Mesodermal cell (in vitro differentiated cells): ENCODE measurements around the gene BRAF.
A peak's percentile ranks its signal among the peaks of the same experiment; 100 is the strongest.
"Not testable (repeated sequence)": the region's sequence is repeated elsewhere in the genome, so short reads cannot be mapped to it uniquely, and the experiment has no call there.

ENCODE experiments used
- H3K27ac ChIP-seq: 2 replicates; pipeline ENCODE4 v1.7.0; 2013; ENCODE audit warnings: mild to moderate bottlenecking, low read depth, low read length, moderate library complexity; ENCODE audit not compliant: severe bottlenecking
- H3K36me3 ChIP-seq: 2 replicates; pipeline ENCODE4 v1.7.1; 2013; ENCODE audit warnings: mild to moderate bottlenecking, low read length, moderate library complexity; ENCODE audit not compliant: control insufficient read depth, insufficient read depth
- H3K4me1 ChIP-seq: one replicate; pipeline ENCODE4 v1.7.1; 2013; ENCODE audit warnings: mild to moderate bottlenecking, low read length; ENCODE audit not compliant: insufficient read depth, control insufficient read depth, poor library complexity, severe bottlenecking
- H3K4me3 ChIP-seq: 2 replicates; pipeline ENCODE4 v1.7.0; 2013; ENCODE audit warnings: low read length, control low read depth, mild to moderate bottlenecking; ENCODE audit not compliant: insufficient read depth, poor library complexity, severe bottlenecking; ENCODE audit errors: extremely low read depth
- H3K9me3 ChIP-seq: 2 replicates; pipeline ENCODE4 v1.7.1; 2013; ENCODE audit warnings: mild to moderate bottlenecking, low read length, moderate library complexity; ENCODE audit not compliant: control insufficient read depth
- WGBS, 2 experiments: methylation state at CpG; one replicate each; pipeline ENCODE4 v1.1.5; 2013; ENCODE audit warnings: missing lambda C conversion rate in 2 of 2; ENCODE audit not compliant: insufficient coverage in 2 of 2; 5-methylcytosine and 5-hydroxymethylcytosine counted together

Gene BRAF

DNA sequence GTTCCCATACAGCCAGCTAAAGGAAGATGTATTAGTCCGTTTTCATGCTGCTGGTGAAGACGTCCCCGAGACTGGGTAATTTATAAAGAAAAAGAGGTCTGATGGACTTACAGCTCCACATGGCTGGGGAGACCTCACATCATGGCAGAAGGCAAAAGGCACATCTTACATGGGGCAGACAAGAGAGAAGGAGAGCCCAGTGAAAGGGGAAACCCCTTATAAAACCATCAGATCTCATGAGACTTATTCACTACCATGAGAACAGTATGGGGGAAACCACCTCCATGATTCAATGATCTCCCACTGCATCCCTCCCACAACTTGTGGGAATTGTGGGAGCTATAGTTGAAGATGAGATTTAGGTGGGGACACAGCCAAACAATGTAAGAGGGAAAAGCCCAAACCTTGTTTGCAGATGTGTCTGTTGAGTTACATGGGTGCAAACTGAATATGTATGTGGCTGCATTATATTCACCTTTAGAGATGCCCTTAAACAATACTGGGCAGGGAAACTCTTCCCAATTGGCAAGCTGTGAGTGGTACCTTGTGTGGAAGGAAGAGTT lies 13.1 kb upstream of the BRAF start:
- WGBS, 2 experiments = 90 to 100% methylated on average over 2 to 3 of the region's 3 CpGs
- Histone ChIP-seq H3K4me1 (no peaks in the 10 kb centered on the region), H3K4me3 (no peak overlapping the region), H3K36me3 (no peaks in the 10 kb centered on the region), H3K9me3 (no peaks in the 10 kb centered on the region), H3K27ac (no peak overlapping the region)

GRCh38 chr7:140928491-140929309 lies 4.0 kb upstream of the BRAF start:
- Histone ChIP-seq H3K36me3 (no peaks in the 10 kb centered on the region), H3K4me3 (no peak overlapping the region)
- WGBS, 2 experiments = 56 to 68% methylated on average over 2 of the region's 4 CpGs

DNA sequence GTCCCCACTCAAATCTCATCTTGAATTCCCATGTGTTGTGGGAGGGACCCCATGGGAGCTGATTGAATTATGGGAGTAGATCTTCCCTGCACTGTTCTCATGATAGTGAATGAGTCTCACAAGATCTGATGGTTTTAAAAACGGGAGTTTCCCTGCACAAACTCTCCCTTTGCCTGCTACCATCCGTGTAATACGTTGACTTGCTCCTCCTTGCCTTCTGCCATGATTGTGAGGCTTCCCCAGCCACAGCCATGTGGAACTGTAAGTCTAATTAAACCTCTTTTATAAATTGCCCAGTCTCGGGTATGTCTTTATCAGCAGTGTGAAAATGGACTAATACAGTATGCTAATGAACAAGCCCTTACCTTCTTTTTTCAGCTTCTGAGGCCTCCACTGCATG lies 3.2 kb upstream of the BRAF start:
- not testable (repeated sequence) for H3K4me1 ChIP-seq, H3K4me3 ChIP-seq, H3K9me3 ChIP-seq, H3K36me3 ChIP-seq, H3K27ac ChIP-seq
- 63 to 94% methylated on average over 2 to 3 of the region's 4 CpGs for WGBS, 2 experiments

More at GRCh38 chr7:140928491-140929309, 4.0 kb upstream of the BRAF start:
- Histone ChIP-seq H3K9me3 (no peaks in the 10 kb centered on the region), H3K27ac (no peak overlapping the region), H3K4me1 (no peaks in the 10 kb centered on the region)

- WGBS, 2 experiments = 78 to 100% methylated on average over 1 to 2 of the region's 2 CpGs
- Histone ChIP-seq H3K36me3 (no peaks in the 10 kb centered on the region), H3K27ac (no peak overlapping the region), H3K9me3 (no peaks in the 10 kb centered on the region), H3K4me1 (no peaks in the 10 kb centered on the region), H3K4me3 (no peak overlapping the region)
These were observed 2.6 kb upstream of the BRAF start for GRCh38 chr7:140927351-140927750.

GRCh38 chr7:140926021-140926817 lies 1.5 kb upstream of the BRAF start:
- WGBS, 2 experiments = 85 to 93% methylated on average over 3 to 4 of the region's 7 CpGs
- Histone ChIP-seq H3K36me3 (no peaks in the 10 kb centered on the region), H3K27ac (no peak overlapping the region), H3K4me1 (no peaks in the 10 kb centered on the region), H3K4me3 (no peak overlapping the region), H3K9me3 (no peaks in the 10 kb centered on the region)

DNA sequence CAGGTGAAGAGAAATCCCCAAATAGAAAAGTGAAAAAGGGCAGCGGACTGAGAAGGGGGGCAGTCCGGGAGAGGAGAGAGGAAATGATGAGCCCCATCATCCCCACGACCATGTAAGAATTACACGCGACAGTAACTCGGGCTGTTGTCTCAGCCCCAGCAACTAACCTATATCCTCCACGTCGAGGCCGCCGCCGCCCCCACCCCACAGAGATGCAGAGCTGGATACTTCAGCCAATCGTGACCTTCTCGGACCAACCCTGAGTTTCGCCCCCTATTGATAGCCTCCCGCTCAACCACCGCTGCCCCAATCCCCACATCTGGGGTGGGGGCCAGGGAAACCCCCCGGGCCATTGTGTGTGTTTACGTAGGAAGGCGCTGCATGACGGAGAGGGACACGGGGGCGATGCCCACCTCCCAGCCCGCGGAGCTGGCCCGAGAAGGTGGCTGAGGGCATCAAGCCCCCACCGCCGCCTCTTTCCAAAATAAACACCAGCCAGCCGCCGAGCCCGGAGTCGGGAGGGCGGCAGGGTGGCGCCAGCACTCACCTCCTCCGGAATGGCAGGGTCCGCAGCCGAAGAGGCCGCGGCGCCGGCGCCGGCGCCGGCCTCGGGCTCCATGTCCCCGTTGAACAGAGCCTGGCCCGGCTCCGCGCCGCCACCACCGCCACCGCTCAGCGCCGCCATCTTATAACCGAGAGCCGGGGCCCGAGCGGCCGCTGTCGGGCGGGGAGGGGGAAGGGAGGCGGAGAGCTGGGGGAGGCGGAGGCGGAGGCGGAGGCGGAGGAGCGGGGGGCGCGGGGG lies 509 bp downstream of the BRAF start:
- Histone ChIP-seq H3K4me3 (peak overlapping the region; percentile 90), H3K4me1 (no peaks in the 10 kb centered on the region), H3K27ac (peak overlapping the region; percentile 98), H3K36me3 (peaks cover under 1% of the 10 kb centered on the region), H3K9me3 (no peaks in the 10 kb centered on the region)
- WGBS, 2 experiments = 1 to 3% methylated on average over 11 to 27 of the region's 69 CpGs

DNA sequence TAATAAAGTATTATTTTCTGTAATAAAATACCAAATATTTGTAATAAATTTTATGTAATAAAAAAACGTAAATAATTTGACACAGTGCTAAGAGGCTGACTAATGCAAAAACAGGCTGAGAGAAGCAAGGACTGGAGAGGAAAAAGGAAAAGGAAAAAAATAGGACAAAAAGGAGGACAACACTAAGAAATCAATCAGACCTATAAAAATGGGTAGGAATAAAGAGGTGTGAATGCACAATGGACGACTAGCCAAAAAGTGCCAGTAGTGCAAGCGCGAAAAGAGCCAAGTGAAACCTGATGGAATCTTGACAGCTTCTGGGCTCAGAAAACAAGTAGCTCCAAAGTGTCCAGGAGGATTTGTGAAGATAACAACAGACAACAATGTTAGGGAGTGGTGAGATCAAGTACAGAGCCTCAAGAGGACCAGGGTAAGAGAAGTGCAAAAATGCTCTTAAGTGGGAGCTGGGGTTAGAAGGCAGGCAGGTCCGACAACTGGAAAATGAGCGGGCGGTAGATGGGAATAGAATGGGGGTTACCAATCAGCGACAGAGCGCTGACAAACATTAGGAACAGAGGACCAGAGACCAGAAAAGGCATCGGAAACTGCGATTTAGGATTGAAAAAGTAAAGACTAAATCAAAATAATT lies 1.2 kb downstream of the BRAF start:
- WGBS, 2 experiments = 3 to 9% methylated on average over 10 of the region's 11 CpGs
- Histone ChIP-seq H3K36me3 (peaks cover 4% of the 10 kb centered on the region), H3K4me1 (no peaks in the 10 kb centered on the region), H3K4me3 (peak overlapping the region; percentile 90), H3K27ac (peak overlapping the region; percentile 98), H3K9me3 (no peaks in the 10 kb centered on the region)

GRCh38 chr7:140922741-140923345 lies 1.9 kb downstream of the BRAF start:
- Histone ChIP-seq H3K9me3 (peaks cover 5% of the 10 kb centered on the region), H3K4me3 (peak overlapping the region; percentile 90), H3K27ac (no peak overlapping the region), H3K4me1 (no peaks in the 10 kb centered on the region), H3K36me3 (peaks cover 8% of the 10 kb centered on the region)
- 27 to 60% methylated on average over 1 of the region's 2 CpGs for WGBS, 2 experiments

- Histone ChIP-seq H3K36me3 (peaks cover 8% of the 10 kb centered on the region), H3K27ac (no peak overlapping the region), H3K9me3 (peaks cover 6% of the 10 kb centered on the region), H3K4me3 (no peak overlapping the region), H3K4me1 (no peaks in the 10 kb centered on the region)
- WGBS, 2 experiments = no CpG with 5 or more reads among the region's 1 CpG
These were observed 4.0 kb downstream of the BRAF start for GRCh38 chr7:140920745-140921144.
